Activated effector memory CD4-positive, alpha-beta T cell treated with Interleukin-2 at 50 U/mL for 16 hours (primary cell): ENCODE results near the gene ADAM21.
"Not testable (repeated sequence)": the region's sequence is repeated elsewhere in the genome, so short reads cannot be mapped to it uniquely, and the experiment has no call there.

ENCODE experiments used
- DNase-seq: peaks from one replicate; pipeline ENCODE4 v3.0.0-alpha.2; 2020

ADAM21 gene

GRCh38 chr14:70477356-70478105 lies 25.6 kb downstream of the ADAM21 start:
- DNase-seq = not testable (repeated sequence)

GRCh38 chr14:70489579-70490200 lies 37.7 kb downstream of the ADAM21 start:
- no peak for DNase-seq

DNA sequence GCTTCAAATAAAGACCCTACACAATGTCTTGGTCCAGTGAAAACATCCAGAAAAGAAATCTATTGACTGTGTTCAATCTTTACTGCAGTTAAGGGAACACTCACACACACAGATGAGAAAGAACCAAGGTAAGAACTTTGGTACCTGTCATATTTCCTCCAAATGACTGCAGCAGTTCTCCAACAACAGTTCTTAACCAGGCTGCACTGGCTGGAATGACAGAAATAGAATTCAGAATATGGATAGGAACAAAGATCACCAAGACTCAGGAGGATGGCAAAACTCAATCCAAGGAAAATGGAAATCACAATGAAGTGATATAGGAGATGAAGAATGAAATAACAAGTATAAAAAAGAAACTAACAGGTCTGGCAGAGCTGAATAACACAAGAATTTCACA lies 46.2 kb downstream of the ADAM21 start:
- no peak for DNase-seq
